ENCODE data around the gene RPH3AL.

RPH3AL gene

DNA sequence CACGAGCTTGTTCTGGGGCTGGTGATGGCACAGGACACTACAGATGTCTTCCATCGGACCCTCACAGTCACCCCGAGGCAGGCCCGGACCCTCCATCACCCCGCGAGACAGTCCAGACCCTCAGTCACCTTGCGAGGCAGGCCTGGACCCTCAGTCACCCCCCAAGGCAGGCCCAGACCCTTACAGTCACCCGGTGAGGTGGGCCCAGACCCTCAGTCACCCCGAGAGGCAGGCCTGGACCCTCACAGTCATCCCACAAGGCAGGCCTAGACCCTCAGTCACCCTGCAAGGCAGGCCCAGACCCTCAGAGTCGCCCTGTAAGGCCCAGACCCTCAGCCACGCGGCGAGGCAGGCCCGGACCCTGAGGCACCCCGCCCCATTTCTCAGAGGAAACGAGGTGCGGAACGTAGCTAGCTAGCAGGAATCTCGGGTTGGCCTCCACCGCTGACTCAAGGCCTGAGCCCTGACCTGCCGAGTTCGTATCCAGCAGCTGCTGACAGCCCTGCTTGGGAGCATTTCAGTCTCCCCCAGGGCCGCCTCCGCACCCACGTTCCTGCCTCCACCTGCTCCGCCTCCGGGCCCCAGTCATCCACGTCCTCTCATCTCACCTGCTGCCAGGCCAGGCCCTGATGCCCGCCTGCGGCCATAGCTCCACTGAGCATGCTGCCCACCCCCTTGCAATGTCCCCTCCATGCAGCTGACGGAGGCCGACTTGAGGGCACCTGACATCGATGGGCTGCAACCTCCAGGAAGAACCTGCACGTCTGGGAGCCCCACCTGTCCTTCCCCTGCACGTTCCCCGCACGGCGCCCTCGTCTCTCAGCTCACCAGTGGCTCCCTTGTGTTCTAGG lies 28.7 kb downstream of the RPH3AL start:
- TF ChIP-seq, protein P1, sequence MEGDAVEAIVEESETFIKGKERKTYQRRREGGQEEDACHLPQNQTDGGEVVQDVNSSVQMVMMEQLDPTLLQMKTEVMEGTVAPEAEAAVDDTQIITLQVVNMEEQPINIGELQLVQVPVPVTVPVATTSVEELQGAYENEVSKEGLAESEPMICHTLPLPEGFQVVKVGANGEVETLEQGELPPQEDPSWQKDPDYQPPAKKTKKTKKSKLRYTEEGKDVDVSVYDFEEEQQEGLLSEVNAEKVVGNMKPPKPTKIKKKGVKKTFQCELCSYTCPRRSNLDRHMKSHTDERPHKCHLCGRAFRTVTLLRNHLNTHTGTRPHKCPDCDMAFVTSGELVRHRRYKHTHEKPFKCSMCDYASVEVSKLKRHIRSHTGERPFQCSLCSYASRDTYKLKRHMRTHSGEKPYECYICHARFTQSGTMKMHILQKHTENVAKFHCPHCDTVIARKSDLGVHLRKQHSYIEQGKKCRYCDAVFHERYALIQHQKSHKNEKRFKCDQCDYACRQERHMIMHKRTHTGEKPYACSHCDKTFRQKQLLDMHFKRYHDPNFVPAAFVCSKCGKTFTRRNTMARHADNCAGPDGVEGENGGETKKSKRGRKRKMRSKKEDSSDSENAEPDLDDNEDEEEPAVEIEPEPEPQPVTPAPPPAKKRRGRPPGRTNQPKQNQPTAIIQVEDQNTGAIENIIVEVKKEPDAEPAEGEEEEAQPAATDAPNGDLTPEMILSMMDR (conservative IDR thresholded peaks at IDR 0.05; ENCODE audit: low read depth) = no peak
- H3K27ac ChIP-seq = no peak overlapping the region
- POLR2A ChIA-PET (ENCODE audit: low non-redundant PET) = no interaction called here
- no peak for DNase-seq (ENCODE audit: low spot score)
- CTCF ChIA-PET = no interaction called here

DNA sequence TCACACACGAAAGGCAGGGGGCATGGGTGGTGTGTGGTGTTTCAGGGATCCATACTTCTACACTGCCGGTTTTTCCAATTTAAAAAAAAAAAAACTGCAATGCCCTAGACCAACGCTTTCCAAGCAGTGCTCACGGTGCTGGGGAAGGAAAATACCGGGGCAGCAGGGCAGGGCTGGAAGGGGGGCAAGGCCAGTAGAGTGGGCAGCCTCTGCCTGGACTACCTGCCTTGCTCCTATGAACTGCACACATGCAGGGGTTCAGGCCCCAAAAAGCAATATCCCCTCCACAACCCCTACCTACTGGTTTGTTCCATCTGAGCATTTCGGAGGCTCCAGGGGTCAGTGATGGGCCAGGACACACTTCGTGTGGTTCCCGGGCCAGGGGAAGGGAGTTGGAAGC lies 29.4 kb downstream of the RPH3AL start:
- TF ChIP-seq, protein P1 (conservative IDR thresholded peaks at IDR 0.05; ENCODE audit: low read depth) = no peak
- ChIA-PET POLR2A (ENCODE audit: low non-redundant PET) (no interaction called here), CTCF (no interaction called here)
- H3K27ac ChIP-seq = no peak overlapping the region
- no peak for DNase-seq (ENCODE audit: low spot score)

GRCh38 chr17:322006-322780 lies 30.4 kb downstream of the RPH3AL start:
- no peak for DNase-seq (ENCODE audit: low spot score)
- no peak overlapping the region for H3K27ac ChIP-seq
- CTCF ChIA-PET = no interaction called here
- TF ChIP-seq, protein P1 (conservative IDR thresholded peaks at IDR 0.05; ENCODE audit: low read depth) = no peak
- POLR2A ChIA-PET (ENCODE audit: low non-redundant PET) = no interaction called here

DNA sequence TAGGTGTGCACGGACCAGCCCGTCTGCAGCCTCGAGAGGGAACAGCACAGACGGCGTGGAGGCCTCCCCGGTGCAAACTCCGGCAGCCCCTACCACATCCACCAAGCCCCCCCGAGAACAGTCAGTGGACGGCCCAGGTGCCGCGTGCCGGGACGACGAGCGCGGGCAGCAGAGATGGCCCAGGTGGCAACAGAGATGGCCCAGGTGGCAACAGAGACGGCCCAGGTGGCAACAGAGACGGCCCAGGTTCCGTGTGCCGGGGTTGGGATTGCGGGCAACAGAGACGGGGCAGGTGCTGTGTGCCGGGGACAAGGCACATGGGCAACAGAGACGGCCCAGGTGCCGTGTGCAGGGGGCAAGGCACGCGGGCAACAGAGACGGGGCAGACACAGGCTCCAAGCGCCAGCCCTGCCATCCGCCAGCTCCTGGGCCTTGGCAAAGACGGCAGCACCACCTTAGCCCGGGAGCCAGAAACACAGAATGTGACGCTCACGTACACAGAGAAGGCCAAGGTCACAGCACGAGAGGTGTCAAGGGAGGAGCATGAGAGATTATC lies 31.1 kb downstream of the RPH3AL start:
- POLR2A ChIA-PET (ENCODE audit: low non-redundant PET) = no interaction called here
- DNase-seq (ENCODE audit: low spot score) = no peak
- no peak overlapping the region for H3K27ac ChIP-seq
- TF ChIP-seq, protein P1 (conservative IDR thresholded peaks at IDR 0.05; ENCODE audit: low read depth) = no peak
- CTCF ChIA-PET = no interaction called here

- CTCF ChIA-PET = no interaction called here
- TF ChIP-seq, protein P1 (conservative IDR thresholded peaks at IDR 0.05; ENCODE audit: low read depth) = no peak
These were observed 31.7 kb downstream of the RPH3AL start for GRCh38 chr17:320809-321385.

GRCh38 chr17:320139-320538 lies 32.5 kb downstream of the RPH3AL start:
- TF ChIP-seq, protein P1 (conservative IDR thresholded peaks at IDR 0.05; ENCODE audit: low read depth) = no peak
- no peak for DNase-seq (ENCODE audit: low spot score)
- no peak overlapping the region for H3K27ac ChIP-seq
- POLR2A ChIA-PET (ENCODE audit: low non-redundant PET) = no interaction called here
- CTCF ChIA-PET = no interaction called here

More at GRCh38 chr17:320809-321385, 31.7 kb downstream of the RPH3AL start:
- H3K27ac ChIP-seq = no peak overlapping the region
- POLR2A ChIA-PET (ENCODE audit: low non-redundant PET) = no interaction called here
- no peak for DNase-seq (ENCODE audit: low spot score)
